ENCODE results near the gene OR9A4.

The OR9A4 gene

GRCh38 chr7:141949451-141949850 is 33.3 kb downstream of the OR9A4 start:
- no peaks in the 10 kb centered on the region for H3F3A ChIP-seq (ENCODE audit: control insufficient read depth, insufficient read depth)
- no peaks in the 10 kb centered on the region for H3K36me3 ChIP-seq (ENCODE audit: control insufficient read depth, low read length)
- no peaks in the 10 kb centered on the region for H3K27me3 ChIP-seq (ENCODE audit: control insufficient read depth, low read length)
- H4K20me1 ChIP-seq (ENCODE audit: control insufficient read depth, insufficient read depth, low read depth, low read length): no peaks in the 10 kb centered on the region
- no peaks in the 10 kb centered on the region for H3K9me3 ChIP-seq (ENCODE audit: control insufficient read depth, insufficient read depth, low read length)
- no peak overlapping the region for H3K4me2 ChIP-seq (ENCODE audit: low read length)
- no peaks in the 10 kb centered on the region for H3K79me2 ChIP-seq (ENCODE audit: control insufficient read depth, low read length)
- H3K4me1 ChIP-seq (ENCODE audit: control insufficient read depth, low read length): no peaks in the 10 kb centered on the region
- H3K27ac ChIP-seq (ENCODE audit: low read depth, low read length): no peak overlapping the region
- no peaks in the 10 kb centered on the region; the same call in 1 of the 2 replicates for H3K9me2 ChIP-seq (replicated peaks; ENCODE audit: control insufficient read depth, low read length)
- TF ChIP-seq EZH2phosphoT487 (IDR thresholded peaks at IDR 0.05; ENCODE audit: borderline replicate concordance, low read length): no peak
- TF ChIP-seq CTCF (IDR thresholded peaks at IDR 0.05; ENCODE audit: low read depth, low read length, poor library complexity, severe bottlenecking): no peak
- no peak overlapping the region for H3K4me3 ChIP-seq (ENCODE audit: low read length)

GRCh38 chr7:141949911-141950310 is 33.7 kb downstream of the OR9A4 start:
- TF ChIP-seq CTCF (IDR thresholded peaks at IDR 0.05; ENCODE audit: low read depth, low read length, poor library complexity, severe bottlenecking): no peak
- Histone ChIP-seq H3K36me3 (ENCODE audit: control insufficient read depth, low read length) (no peaks in the 10 kb centered on the region), H3K79me2 (ENCODE audit: control insufficient read depth, low read length) (no peaks in the 10 kb centered on the region), H3K27ac (ENCODE audit: low read depth, low read length) (no peak overlapping the region), H3K9me3 (ENCODE audit: control insufficient read depth, insufficient read depth, low read length) (no peaks in the 10 kb centered on the region), H3F3A (ENCODE audit: control insufficient read depth, insufficient read depth) (no peaks in the 10 kb centered on the region), H3K4me3 (ENCODE audit: low read length) (no peak overlapping the region), H3K27me3 (ENCODE audit: control insufficient read depth, low read length) (no peaks in the 10 kb centered on the region), H4K20me1 (ENCODE audit: control insufficient read depth, insufficient read depth, low read depth, low read length) (no peaks in the 10 kb centered on the region), H3K9me2 (replicated peaks; ENCODE audit: control insufficient read depth, low read length) (no peaks in the 10 kb centered on the region; the same call in 1 of the 2 replicates), H3K4me2 (ENCODE audit: low read length) (no peak overlapping the region), H3K4me1 (ENCODE audit: control insufficient read depth, low read length) (no peaks in the 10 kb centered on the region)

GRCh38 chr7:141950806-141951205 is 34.6 kb downstream of the OR9A4 start:
- Histone ChIP-seq H3K36me3 (ENCODE audit: control insufficient read depth, low read length) (no peaks in the 10 kb centered on the region), H4K20me1 (ENCODE audit: control insufficient read depth, insufficient read depth, low read depth, low read length) (no peaks in the 10 kb centered on the region), H3K4me1 (ENCODE audit: control insufficient read depth, low read length) (no peaks in the 10 kb centered on the region), H3K27me3 (ENCODE audit: control insufficient read depth, low read length) (no peaks in the 10 kb centered on the region), H3K9me2 (replicated peaks; ENCODE audit: control insufficient read depth, low read length) (no peaks in the 10 kb centered on the region; the same call in 1 of the 2 replicates), H3K4me3 (ENCODE audit: low read length) (no peak overlapping the region), H3K27ac (ENCODE audit: low read depth, low read length) (no peak overlapping the region), H3K79me2 (ENCODE audit: control insufficient read depth, low read length) (no peaks in the 10 kb centered on the region), H3K4me2 (ENCODE audit: low read length) (no peak overlapping the region), H3K9me3 (ENCODE audit: control insufficient read depth, insufficient read depth, low read length) (no peaks in the 10 kb centered on the region), H3F3A (ENCODE audit: control insufficient read depth, insufficient read depth) (no peaks in the 10 kb centered on the region)
- TF ChIP-seq CTCF (IDR thresholded peaks at IDR 0.05; ENCODE audit: low read depth, low read length, poor library complexity, severe bottlenecking) (no peak), EZH2phosphoT487 (IDR thresholded peaks at IDR 0.05; ENCODE audit: borderline replicate concordance, low read length) (no peak)

GRCh38 chr7:141952461-141952860 is 36.3 kb downstream of the OR9A4 start:
- no peaks in the 10 kb centered on the region for H3K4me1 ChIP-seq (ENCODE audit: control insufficient read depth, low read length)
- H3K4me3 ChIP-seq (ENCODE audit: low read length): no peak overlapping the region
- no peak overlapping the region for H3K4me2 ChIP-seq (ENCODE audit: low read length)
- no peaks in the 10 kb centered on the region for H3K27me3 ChIP-seq (ENCODE audit: control insufficient read depth, low read length)
- H4K20me1 ChIP-seq (ENCODE audit: control insufficient read depth, insufficient read depth, low read depth, low read length): no peaks in the 10 kb centered on the region
- H3K36me3 ChIP-seq (ENCODE audit: control insufficient read depth, low read length): no peaks in the 10 kb centered on the region
- TF ChIP-seq CTCF (IDR thresholded peaks at IDR 0.05; ENCODE audit: low read depth, low read length, poor library complexity, severe bottlenecking) (no peak), EZH2phosphoT487 (IDR thresholded peaks at IDR 0.05; ENCODE audit: borderline replicate concordance, low read length) (no peak)
- no peak overlapping the region for H3K27ac ChIP-seq (ENCODE audit: low read depth, low read length)
- H3K9me2 ChIP-seq (replicated peaks; ENCODE audit: control insufficient read depth, low read length): no peaks in the 10 kb centered on the region; the same call in 1 of the 2 replicates
- H3F3A ChIP-seq (ENCODE audit: control insufficient read depth, insufficient read depth): no peaks in the 10 kb centered on the region
- H3K9me3 ChIP-seq (ENCODE audit: control insufficient read depth, insufficient read depth, low read length): no peaks in the 10 kb centered on the region
- H3K79me2 ChIP-seq (ENCODE audit: control insufficient read depth, low read length): no peaks in the 10 kb centered on the region
